IMR-90 (cell line): ENCODE results near the gene GCK. TPM values are rescaled to one million over a fixed set of nuclear protein-coding genes. Genes with fewer than 3 reads are reported as not detected.

ENCODE experiments used
- ATAC-seq: fragments of 200-7000 bp; cut with Tn5 transposase; 2 replicates; pipeline ENCODE4 v1.9.1; 2020; ENCODE audit warnings: low read depth, mild to moderate bottlenecking, moderate library complexity
- BruUV-seq: library from RNA; stranded (reverse); fragments of 400-500 nt; replicated peaks from 2 replicates; lab custom pipeline; 2021; lab: Mats Ljungman, UMichigan
- CTCF ChIA-PET: fragments of 300-600 bp; formaldehyde crosslinking; extraction: SDS; loops from one replicate; lab custom pipeline; 2021; ENCODE audit warnings: antibody characterized with exemption; lab: Yijun Ruan, JAX
- POLR2A ChIA-PET: fragments of 300-600 bp; sonication (Branson Sonifier 250); formaldehyde crosslinking; loops from one replicate; lab custom pipeline; 2022; ENCODE audit warnings: antibody characterized with exemption; ENCODE audit not compliant: unreplicated experiment; lab: Charles Lee
- DNase-seq: peaks from one replicate; pipeline ENCODE4 v3.0.0; 2013
- H2AFZ ChIP-seq: replicated peaks from 2 replicates; pipeline ENCODE3; 2013; ENCODE audit warnings: low read length, mild to moderate bottlenecking; ENCODE audit not compliant: poor library complexity
- H2AK5ac ChIP-seq: 2 replicates; pipeline ENCODE4 v1.6.1; 2013; ENCODE audit warnings: low read depth, low read length, inconsistent platforms
- H2AK9ac ChIP-seq: replicated peaks from 2 replicates; pipeline ENCODE3; 2013; ENCODE audit warnings: mild to moderate bottlenecking, low read depth, low read length, moderate library complexity; ENCODE audit not compliant: poor library complexity
- H2BK120ac ChIP-seq: 2 replicates; pipeline ENCODE4 v1.6.1; 2013; ENCODE audit warnings: low read depth, low read length, inconsistent platforms
- H2BK15ac ChIP-seq: 3 replicates; pipeline ENCODE4 v1.6.1; 2013; ENCODE audit warnings: low read depth, low read length, inconsistent platforms
- H2BK20ac ChIP-seq: 2 replicates; pipeline ENCODE4 v1.6.1; 2013; ENCODE audit warnings: low read depth, mild to moderate bottlenecking, inconsistent platforms, low read length, moderate library complexity
- H2BK5ac ChIP-seq: 2 replicates; pipeline ENCODE4 v1.6.1; 2013; ENCODE audit warnings: mild to moderate bottlenecking, low read depth, low read length, inconsistent platforms; ENCODE audit not compliant: poor library complexity, severe bottlenecking
- H3K14ac ChIP-seq: replicated peaks from 2 replicates; pipeline ENCODE4 v1.6.1; 2013; ENCODE audit warnings: low read depth, low read length, inconsistent platforms
- H3K18ac ChIP-seq: 2 replicates; pipeline ENCODE4 v1.6.1; 2013; ENCODE audit warnings: low read depth, low read length, control low read depth
- H3K23ac ChIP-seq: 2 replicates; pipeline ENCODE4 v1.6.1; 2013; ENCODE audit warnings: low read depth, low read length, inconsistent platforms
- H3K27ac ChIP-seq: 2 replicates; pipeline ENCODE4 v1.5.1; 2013; ENCODE audit warnings: mild to moderate bottlenecking, control low read depth, low read length; ENCODE audit not compliant: insufficient read depth
- H3K27me3 ChIP-seq: 2 replicates; pipeline ENCODE4 v1.6.1; 2013; ENCODE audit warnings: low read length; ENCODE audit not compliant: control insufficient read depth, insufficient read depth
- H3K36me3 ChIP-seq: 2 replicates; pipeline ENCODE4 v1.6.1; 2013; ENCODE audit warnings: low read length, mixed read lengths; ENCODE audit not compliant: control insufficient read depth, insufficient read depth
- H3K4ac ChIP-seq: 2 replicates; pipeline ENCODE4 v1.6.1; 2013; ENCODE audit warnings: low read depth, low read length, inconsistent platforms
- H3K4me1 ChIP-seq: 2 replicates; pipeline ENCODE4 v1.6.1; 2013; ENCODE audit warnings: low read length, mixed read lengths; ENCODE audit not compliant: control insufficient read depth, insufficient read depth
- H3K4me2 ChIP-seq: 2 replicates; pipeline ENCODE4 v1.6.1; 2013; ENCODE audit warnings: low read depth, mild to moderate bottlenecking, control low read depth, low read length, moderate library complexity
- H3K4me3 ChIP-seq: 2 replicates; pipeline ENCODE4 v1.5.1; 2013; ENCODE audit warnings: low read depth, mild to moderate bottlenecking, control low read depth, low read length, moderate library complexity; ENCODE audit not compliant: insufficient read depth
- H3K56ac ChIP-seq: 2 replicates; pipeline ENCODE4 v1.6.1; 2013; ENCODE audit warnings: low read length, inconsistent platforms; ENCODE audit not compliant: insufficient read depth; ENCODE audit errors: extremely low read depth
- H3K79me1 ChIP-seq, 2 experiments: 2 replicates each; pipeline ENCODE4 v1.6.1; 2013; ENCODE audit warnings: low read length in 2 of 2, inconsistent platforms in 1 of 2, low read depth in 1 of 2
- H3K9ac ChIP-seq: 2 replicates; pipeline ENCODE4 v1.6.1; 2013; ENCODE audit warnings: low read depth, low read length, control low read depth
- H3K9me1 ChIP-seq: 2 replicates; pipeline ENCODE4 v1.6.1; 2013; ENCODE audit warnings: low read length, inconsistent platforms; ENCODE audit not compliant: insufficient read depth
- H3K9me3 ChIP-seq: 2 replicates; pipeline ENCODE4 v1.6.1; 2013; ENCODE audit warnings: low read length; ENCODE audit not compliant: control insufficient read depth, insufficient read depth
- H4K20me1 ChIP-seq: 2 replicates; pipeline ENCODE4 v1.6.1; 2013; ENCODE audit warnings: low read length, inconsistent platforms; ENCODE audit not compliant: insufficient read depth
- H4K5ac ChIP-seq: 2 replicates; pipeline ENCODE4 v1.6.1; 2013; ENCODE audit warnings: mild to moderate bottlenecking, low read depth, low read length, control low read depth
- H4K8ac ChIP-seq, 2 experiments: 2 replicates each; pipeline ENCODE4 v1.6.1; 2013; ENCODE audit warnings: low read depth in 2 of 2, low read length in 2 of 2, control low read depth in 1 of 2, inconsistent platforms in 1 of 2
- H4K91ac ChIP-seq: 2 replicates; pipeline ENCODE4 v1.6.1; 2013; ENCODE audit warnings: low read depth, low read length, inconsistent platforms; ENCODE audit not compliant: insufficient read depth
- BHLHE40 ChIP-seq: fragments of 150-350 bp; IDR thresholded peaks from 2 replicates; pipeline ENCODE4 v1.6.1; 2016; ENCODE audit warnings: mild to moderate bottlenecking, low read depth, low read length
- CEBPB ChIP-seq: IDR thresholded peaks from 2 replicates; pipeline ENCODE4 v1.6.1; 2012; ENCODE audit warnings: low read depth, low read length, improper control_type of control experiment
- CHD1 ChIP-seq: IDR thresholded peaks from 2 replicates; pipeline ENCODE4 v1.6.1; 2012; ENCODE audit warnings: low read depth, low read length, improper control_type of control experiment
- ELK1 ChIP-seq: fragments of 150-350 bp; IDR thresholded peaks from 2 replicates; pipeline ENCODE4 v1.6.1; 2016; ENCODE audit warnings: low read depth, mild to moderate bottlenecking, low read length, moderate library complexity, borderline replicate concordance
- FOS ChIP-seq: fragments of 150-350 bp; IDR thresholded peaks from 2 replicates; pipeline ENCODE4 v1.6.1; 2016; ENCODE audit warnings: low read depth, low read length
- MAFK ChIP-seq: IDR thresholded peaks from 2 replicates; pipeline ENCODE4 v1.6.1; 2012; ENCODE audit warnings: low read depth, low read length, improper control_type of control experiment
- MAZ ChIP-seq: IDR thresholded peaks from 2 replicates; pipeline ENCODE4 v1.6.1; 2012; ENCODE audit warnings: low read depth, mild to moderate bottlenecking, low read length, improper control_type of control experiment, moderate library complexity, borderline replicate concordance
- MXI1 ChIP-seq: IDR thresholded peaks from 2 replicates; pipeline ENCODE4 v1.6.1; 2012; ENCODE audit warnings: low read depth, mild to moderate bottlenecking, low read length, moderate library complexity, borderline replicate concordance
- NFE2L2 ChIP-seq: fragments of 150-350 bp; IDR thresholded peaks from 2 replicates; pipeline ENCODE4 v1.6.1; 2016; ENCODE audit warnings: low read depth, mild to moderate bottlenecking, low read length
- POLR2A ChIP-seq: IDR thresholded peaks from 2 replicates; pipeline ENCODE4 v1.6.1; 2012; ENCODE audit warnings: mild to moderate bottlenecking, low read depth, low read length
- RAD21 ChIP-seq: IDR thresholded peaks from 2 replicates; pipeline ENCODE4 v1.6.1; 2012; ENCODE audit warnings: low read length, improper control_type of control experiment
- RCOR1 ChIP-seq: IDR thresholded peaks from 2 replicates; pipeline ENCODE4 v1.6.1; 2012; ENCODE audit warnings: mild to moderate bottlenecking, low read length, improper control_type of control experiment; ENCODE audit not compliant: insufficient replicate concordance
- RFX5 ChIP-seq: IDR thresholded peaks from 2 replicates; pipeline ENCODE4 v1.8.0; 2012; ENCODE audit warnings: low read depth, mild to moderate bottlenecking, low read length, moderate library complexity
- SMC3 ChIP-seq: fragments of 150-350 bp; IDR thresholded peaks from 2 replicates; pipeline ENCODE4 v1.6.1; 2016; ENCODE audit warnings: low read depth, mild to moderate bottlenecking, antibody characterized with exemption, low read length, moderate library complexity
- WGBS, 2 experiments: methylation state at CpG; one replicate each; pipeline versions ENCODE4 v1.1.5 to v1.1.7; 2013; ENCODE audit warnings: missing lambda C conversion rate in 2 of 2; ENCODE audit not compliant: insufficient read length in 1 of 2; ENCODE audit errors: extremely low coverage in 2 of 2; 5-methylcytosine and 5-hydroxymethylcytosine counted together
- dilution Hi-C: fragments of 300-500 bp; cut with HindIII; formaldehyde crosslinking; loops from one replicate; pipeline ENCODE4 v1.14.3; 2018; ENCODE audit warnings: low sequenced_read_pairs; ENCODE audit not compliant: unreplicated experiment
- in situ Hi-C: fragments of 300-500 bp; cut with MboI; formaldehyde crosslinking; loops from 3 replicates; pipeline ENCODE4 v1.14.3; 2019; ENCODE audit warnings: low sequenced_read_pairs, inconsistent platforms, mixed read lengths
- intact Hi-C: fragments of 100-400 bp; cut with micrococcal nuclease; formaldehyde crosslinking; loops from 2 replicates; pipeline ENCODE4 v1.10.0; 2022
- polyA plus RNA-seq, 3 experiments: library from polyadenylated mRNA; depleted of rRNA; stranded (reverse); fragments of >200 nt; gene quantifications; 2 replicates each; pipeline ENCODE4 v1.2.3, GENCODE V29; 2012; ENCODE audit warnings: low replicate concordance in 1 of 3
- total RNA-seq: library from RNA; depleted of rRNA; stranded (reverse); fragments of >200 nt; gene quantifications from 2 replicates; pipeline ENCODE4 v1.2.3, GENCODE V29; 2012
- TF ChIP-seq, protein P1 (sequence below): fragments of 150-350 bp; IDR thresholded peaks from 2 replicates; pipeline ENCODE4 v1.6.1; 2017; ENCODE audit warnings: mild to moderate bottlenecking, antibody characterized with exemption, low read length, low read depth

GCK gene
- total and polyA plus RNA-seq, 2 of the 4 experiments (the other 2 are of a cell fraction), result 0.14 to 0.18 TPM

DNA sequence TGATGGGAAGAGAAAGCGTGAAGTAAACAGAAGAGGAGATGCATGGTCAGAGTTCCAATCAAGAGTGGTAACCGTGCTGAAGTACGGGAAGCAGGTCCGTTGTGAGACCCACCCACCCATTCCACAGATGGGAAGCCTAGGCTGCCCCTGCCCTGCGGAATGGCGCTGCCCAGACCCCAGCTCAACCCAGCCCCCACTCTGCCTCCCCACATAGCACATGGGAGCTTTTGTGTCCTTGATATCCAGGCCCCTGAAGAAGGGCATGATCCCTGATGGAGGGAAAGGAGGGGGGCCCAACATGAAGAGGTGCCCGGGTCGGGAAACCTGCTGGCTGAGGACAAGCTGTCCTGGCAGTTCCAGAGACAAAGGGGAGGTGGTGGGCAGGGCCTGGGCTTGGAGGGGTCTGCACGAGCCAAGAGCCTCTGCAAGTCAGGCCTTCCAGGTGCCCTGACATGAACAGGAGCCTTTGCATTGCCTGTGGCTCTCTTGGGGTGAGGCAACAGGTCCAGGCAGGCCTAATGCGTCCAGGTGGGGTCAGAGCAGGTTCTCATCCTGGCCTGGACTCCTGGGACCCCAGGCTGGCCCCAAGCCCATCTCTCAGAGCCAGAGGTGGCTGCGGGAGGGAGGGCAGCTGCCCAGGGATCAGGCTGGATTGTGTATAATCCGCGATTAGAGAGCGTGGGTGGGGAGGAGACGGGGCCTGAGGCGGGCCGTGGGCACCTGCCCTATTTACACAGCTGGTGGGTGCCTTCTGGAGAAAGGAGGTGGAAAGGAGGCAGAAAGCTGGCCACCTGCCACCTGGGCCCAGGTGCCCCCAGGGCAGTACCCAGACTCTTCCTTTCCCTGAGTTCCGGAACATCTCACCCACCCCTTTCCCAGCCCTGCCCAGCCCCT is 35.1 kb upstream of the GCK start:
- no peaks in the 10 kb centered on the region for H3K4me1 ChIP-seq
- WGBS, 2 experiments, result 41 to 100% methylated on average over 1 to 3 of the region's 18 CpGs
- DNase-seq, result no peak
- no peak overlapping the region for H4K5ac ChIP-seq
- no peak overlapping the region for H4K8ac ChIP-seq
- ATAC-seq, result no peak
- no peaks in the 10 kb centered on the region for H3K9me1 ChIP-seq
- CTCF ChIA-PET, result no interaction called here
- no peaks in the 10 kb centered on the region for H3K79me1 ChIP-seq
- no peak overlapping the region for H3K4ac ChIP-seq
- H3K18ac ChIP-seq, result no peak overlapping the region
- no peak overlapping the region for H4K91ac ChIP-seq
- no peak overlapping the region for H3K4me2 ChIP-seq
- H3K56ac ChIP-seq, result no peak overlapping the region
- no peak overlapping the region for H2AFZ ChIP-seq
- in situ Hi-C loops (no loop called here), intact Hi-C loops (no loop called here), dilution Hi-C loops (no loop called here)
- no peaks in the 10 kb centered on the region for H3K36me3 ChIP-seq
- POLR2A ChIA-PET, result no interaction called here
- no peak overlapping the region for H2BK5ac ChIP-seq
- H2BK15ac ChIP-seq, result no peak overlapping the region
- H2AK9ac ChIP-seq, result no peak overlapping the region
- peaks cover 47% of the 10 kb centered on the region for H3K27me3 ChIP-seq
- H3K4me3 ChIP-seq, result no peak overlapping the region
- BruUV-seq, result no TSS peak
- no peak overlapping the region for H3K27ac ChIP-seq
- no peak overlapping the region for H2AK5ac ChIP-seq
- no peaks in the 10 kb centered on the region; the same call in 1 of the 2 replicates for H3K9me3 ChIP-seq
- H2BK120ac ChIP-seq, result no peak overlapping the region
- no peak overlapping the region for H2BK20ac ChIP-seq
- H3K23ac ChIP-seq, result no peak overlapping the region
- H3K14ac ChIP-seq, result no peak overlapping the region
- H4K20me1 ChIP-seq, result no peaks in the 10 kb centered on the region
- H3K9ac ChIP-seq, result no peak overlapping the region
- TF ChIP-seq MXI1 (no peak), MAFK (no peak), POLR2A (no peak), NFE2L2 (no peak), RAD21 (no peak), BHLHE40 (no peak), RFX5 (no peak), CHD1 (no peak), RCOR1 (no peak), SMC3 (no peak), CEBPB (no peak), FOS (no peak), MAZ (no peak), ELK1 (no peak)
- TF ChIP-seq, protein P1, sequence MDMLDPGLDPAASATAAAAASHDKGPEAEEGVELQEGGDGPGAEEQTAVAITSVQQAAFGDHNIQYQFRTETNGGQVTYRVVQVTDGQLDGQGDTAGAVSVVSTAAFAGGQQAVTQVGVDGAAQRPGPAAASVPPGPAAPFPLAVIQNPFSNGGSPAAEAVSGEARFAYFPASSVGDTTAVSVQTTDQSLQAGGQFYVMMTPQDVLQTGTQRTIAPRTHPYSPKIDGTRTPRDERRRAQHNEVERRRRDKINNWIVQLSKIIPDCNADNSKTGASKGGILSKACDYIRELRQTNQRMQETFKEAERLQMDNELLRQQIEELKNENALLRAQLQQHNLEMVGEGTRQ, result no peak
